Measurements from ENCODE around the gene DUT.

The DUT gene

DNA sequence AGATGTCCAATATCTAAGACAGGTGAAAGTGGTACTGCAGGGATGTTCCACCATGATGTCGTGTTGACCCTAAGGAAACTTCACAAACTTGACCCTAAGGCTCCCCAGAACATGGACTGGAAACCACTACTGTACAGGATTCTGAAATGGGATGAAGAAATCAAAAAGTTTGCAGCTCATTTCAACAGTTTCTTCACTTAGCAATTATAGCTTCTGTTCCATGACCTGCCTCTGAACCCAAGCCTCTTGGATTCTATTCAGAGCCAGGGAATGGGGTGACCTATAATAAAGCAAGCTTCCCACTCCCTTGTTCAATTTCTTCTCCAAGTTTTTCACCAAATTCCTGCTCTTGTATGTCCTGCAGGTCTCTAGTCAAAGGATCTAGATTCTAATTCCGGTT is 40.7 kb downstream of the DUT start:
- DNase-seq = no peak

DNA sequence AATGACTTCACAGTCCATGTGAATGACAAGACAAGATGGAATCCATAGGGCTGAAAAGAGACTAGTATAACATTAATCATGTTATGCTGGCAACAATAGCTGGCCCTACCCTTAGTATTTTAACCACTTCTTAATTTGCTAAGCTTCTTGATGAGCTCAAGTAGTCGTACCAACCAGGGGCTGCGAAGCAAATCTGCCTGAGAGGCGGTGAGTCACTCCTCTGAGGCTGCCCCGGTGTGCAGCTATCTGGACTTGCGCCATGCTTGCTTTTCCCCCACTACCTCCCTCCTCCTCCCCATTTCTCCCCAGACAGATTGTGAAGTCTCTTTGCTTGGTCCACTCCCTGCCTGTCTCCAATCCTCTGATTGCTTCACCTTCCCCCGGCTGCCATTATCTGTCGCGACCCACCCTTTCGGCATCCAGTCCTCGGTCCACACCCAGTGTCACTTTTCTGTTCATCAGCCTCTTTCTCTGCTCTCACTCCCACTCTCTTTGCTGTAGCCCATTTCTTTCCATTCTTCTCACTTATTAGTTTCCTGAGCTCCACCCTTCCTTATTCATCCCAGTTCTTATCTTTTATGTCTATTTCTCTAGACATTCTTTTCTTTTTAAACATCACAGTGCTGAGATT is 42.7 kb downstream of the DUT start:
- DNase-seq = no peak

DNA sequence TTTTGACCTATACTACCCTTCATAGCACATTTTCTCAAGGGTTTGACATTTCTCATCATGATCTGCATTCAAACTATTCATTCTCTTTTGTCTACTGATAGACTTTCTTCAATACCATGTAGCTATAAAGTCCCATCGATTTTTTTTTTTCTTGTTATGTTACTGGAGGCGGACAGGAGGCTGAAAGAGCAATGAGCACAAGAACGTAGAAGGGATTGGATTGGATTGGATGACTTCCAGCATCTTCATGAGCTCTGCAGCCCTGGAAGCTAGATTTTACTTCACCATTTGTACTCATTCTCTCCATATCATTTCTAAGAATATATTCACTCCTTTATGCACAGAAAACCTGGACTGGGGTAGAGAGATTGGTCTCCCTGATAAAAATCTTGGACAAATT is 43.2 kb downstream of the DUT start:
- no peak for DNase-seq

DNA sequence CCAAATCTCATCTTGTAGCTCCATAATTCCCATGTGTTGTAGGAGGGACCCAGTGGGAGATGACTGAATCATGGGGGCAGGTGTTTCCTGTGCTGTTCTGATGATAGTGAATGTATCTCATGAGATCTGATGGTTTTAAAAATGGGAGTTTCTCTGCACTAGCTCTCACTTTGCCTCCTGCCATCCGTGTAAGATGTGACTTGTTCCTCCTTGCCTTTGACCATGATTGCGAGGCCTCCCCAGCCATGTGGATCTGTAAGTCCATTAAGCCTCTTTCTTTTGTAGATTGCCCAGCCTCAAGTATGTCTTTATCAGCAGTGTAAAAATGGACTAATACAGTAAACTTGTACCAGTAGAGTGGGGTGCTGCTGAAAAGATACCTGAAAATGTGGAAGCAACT is 44.5 kb downstream of the DUT start:
- DNase-seq = no peak

DNA sequence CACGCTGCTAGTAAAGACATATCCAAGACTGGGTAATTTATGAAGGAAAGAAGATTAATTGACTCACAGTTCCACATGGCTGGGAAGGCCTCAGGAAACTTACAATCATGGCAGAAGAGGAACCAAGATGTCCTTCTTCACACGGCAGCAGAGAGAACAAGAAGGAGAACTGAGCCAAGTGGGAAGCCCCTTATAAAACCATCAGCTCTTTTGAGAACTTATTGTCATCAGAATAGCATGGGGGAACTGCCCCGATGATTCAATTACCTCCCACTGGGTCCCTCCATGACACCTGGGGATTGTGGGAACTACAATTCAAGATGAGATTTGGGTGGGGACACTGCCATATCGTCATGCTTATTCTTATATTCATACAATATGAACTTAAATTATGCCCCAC is 49.0 kb downstream of the DUT start:
- DNase-seq = no peak

DNA sequence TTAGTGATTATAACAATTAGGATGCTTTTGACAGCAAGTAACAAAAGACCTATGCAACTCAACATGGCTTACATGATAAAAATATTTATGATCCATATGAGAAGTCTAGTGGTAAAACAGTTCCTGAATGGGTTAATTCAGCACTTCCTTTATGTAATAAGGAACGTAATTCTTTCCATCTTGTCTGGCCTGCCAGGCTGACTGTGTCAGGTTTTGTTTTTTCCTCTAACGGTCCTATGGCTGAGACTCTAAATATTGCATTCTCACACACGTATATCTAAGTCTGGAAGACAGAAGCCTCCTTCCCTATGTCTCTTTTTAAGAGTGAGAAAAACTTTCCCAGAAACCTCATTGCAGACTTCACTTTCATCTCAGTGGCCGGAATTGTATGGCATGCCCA is 50.6 kb downstream of the DUT start:
- no peak for DNase-seq

DNA sequence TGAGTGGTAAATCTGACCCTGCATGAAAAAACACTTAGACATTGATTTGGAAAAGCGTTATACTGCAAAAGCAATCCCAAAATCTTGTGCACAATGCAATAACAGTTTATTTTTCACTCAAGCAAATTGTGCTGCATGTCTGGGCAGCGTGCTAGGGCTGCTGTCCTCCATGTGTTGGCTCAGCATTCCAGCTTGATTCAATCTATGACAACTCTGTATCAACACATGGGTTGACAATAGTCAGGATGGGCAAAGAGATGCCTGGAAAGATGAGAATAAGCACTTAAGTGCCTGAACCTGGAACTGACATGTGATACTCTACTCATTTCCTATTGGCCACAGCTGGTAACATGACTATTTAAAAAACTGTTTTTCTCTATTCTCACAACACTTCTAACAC is 51.8 kb downstream of the DUT start:
- DNase-seq = no peak

DNA sequence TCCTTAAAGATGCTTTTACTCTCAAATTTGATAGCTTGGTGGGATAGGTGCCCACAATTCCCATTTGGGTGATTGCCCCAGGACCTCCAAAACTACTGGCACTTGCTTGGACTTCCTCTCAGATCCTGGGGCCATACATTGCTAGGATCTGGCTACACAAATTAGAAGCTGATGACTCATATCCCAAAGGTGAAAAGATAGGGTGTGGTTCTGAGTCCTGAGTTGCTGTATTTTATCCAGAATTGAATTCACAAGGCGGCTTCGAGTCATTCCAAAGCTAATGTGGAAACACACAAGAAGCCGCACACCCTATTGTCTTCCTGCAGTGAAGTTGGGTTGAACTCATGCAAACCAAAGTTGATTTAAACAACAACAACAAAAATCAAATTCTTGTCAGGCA is 53.4 kb downstream of the DUT start:
- no peak for DNase-seq

DNA sequence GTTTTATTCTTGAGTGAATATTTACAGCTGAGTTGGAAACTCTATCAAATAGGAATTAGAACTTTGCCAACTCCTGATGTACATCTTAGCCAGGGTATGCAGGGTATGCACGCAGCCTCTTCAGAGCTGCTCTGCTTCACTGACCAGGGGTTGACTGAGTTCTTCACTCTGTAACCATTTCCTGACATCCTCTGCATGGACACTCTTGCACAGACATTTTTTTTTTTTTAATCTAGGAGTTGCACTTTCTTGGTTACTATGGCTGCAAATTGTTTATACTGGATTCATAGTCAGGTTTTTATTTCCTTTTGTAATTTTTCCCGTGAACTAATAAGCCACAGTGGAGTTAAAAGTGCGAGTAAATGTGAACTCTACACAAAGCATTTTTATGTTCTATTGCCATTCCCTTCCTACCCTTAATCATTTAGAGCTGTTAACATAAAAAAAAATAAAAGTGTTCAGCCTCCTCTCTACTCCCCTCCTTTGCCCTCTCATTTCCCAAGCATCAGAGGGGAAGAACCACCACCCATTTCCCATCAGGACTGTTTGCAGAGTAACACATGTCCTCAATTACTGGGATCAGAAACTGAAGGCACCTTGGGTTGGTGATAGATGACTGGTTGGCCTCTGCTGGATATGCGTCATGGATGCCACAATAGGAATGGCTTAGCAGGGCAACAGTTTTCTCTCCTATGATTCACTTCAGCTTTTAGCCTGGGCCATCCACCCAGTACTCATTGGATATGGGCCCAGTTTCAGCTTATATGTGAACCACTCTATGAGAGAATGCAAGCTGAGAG is 54.0 kb downstream of the DUT start:
- DNase-seq = no peak

DNA sequence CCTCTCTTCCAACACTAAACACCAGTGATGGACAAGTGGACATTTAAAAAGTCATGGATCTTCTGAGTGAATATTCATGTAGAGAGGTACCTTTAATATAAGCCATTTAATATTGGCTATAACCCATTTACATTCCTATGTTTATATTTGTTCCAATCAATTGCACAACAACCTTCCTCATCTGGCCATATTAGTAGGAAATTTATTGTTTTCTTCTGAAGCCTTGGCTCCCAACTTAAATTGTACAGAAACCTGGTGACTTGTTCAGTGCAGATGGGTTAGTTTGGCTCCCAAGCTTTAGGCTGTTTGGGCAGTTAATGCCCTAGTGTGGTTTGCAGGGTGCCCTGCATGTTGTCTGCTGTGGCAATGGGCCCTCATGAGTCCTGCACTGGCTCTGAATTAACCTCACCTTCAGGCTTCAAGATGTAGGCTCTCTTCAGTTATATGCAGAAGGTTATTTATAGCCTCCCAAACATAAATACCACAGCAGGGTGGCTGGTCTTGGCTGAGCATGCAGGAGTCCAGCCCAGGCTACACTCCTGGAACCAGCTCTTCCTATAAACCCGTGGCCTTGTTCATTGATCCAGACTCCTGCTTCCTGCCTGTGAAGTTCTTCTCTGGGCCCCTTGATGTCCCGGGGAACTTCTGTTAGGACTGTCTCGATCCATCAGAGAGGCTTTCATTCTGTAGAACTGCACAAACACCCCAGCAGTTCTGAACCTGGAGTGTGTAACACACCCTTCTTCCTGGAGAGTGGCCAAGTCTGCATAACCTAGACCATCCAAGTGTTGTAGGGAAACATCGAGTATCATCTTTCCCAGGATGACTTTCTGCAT is 57.0 kb downstream of the DUT start:
- no peak for DNase-seq

DNA sequence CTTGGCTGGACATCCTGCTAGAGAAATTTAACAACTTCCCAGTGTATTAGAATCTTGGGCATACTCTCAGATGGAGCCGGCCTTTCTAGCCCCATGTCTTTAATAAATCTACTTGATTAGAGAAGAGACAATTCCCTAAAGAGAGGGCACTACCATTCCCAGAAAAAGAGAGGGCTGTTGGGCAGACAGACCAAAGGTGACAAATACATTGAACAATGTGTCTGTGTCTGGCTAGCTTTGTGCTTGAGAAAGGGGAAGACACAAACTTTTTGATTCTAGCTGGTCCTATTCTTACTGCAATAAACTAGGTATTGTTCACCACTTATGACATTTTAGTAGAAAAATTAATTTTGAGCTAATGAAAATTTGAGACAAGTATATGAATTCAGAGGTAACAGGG is 57.7 kb downstream of the DUT start:
- DNase-seq = no peak

DNA sequence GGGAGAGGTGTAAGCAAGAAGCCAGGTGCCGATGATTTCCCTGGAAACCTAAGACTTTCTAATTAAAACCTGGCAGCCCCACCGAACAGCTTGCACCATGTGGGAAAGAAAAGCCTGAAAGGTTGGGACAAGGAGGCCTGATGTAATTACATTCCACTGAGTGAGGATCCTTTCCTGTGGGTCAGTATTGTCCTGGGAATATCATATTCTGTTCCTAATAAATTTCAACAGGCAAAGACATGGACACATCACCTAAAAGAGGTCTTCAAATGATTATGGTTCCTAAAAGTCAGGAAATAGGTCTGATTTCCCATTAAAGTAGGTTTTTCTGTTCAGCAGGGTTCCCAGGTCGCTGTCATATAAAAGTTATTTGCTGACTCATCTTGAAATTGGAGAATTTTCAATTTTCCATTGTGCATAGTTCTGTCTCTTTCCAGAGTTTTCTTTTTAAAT is 58.5 kb downstream of the DUT start:
- no peak for DNase-seq

DNA sequence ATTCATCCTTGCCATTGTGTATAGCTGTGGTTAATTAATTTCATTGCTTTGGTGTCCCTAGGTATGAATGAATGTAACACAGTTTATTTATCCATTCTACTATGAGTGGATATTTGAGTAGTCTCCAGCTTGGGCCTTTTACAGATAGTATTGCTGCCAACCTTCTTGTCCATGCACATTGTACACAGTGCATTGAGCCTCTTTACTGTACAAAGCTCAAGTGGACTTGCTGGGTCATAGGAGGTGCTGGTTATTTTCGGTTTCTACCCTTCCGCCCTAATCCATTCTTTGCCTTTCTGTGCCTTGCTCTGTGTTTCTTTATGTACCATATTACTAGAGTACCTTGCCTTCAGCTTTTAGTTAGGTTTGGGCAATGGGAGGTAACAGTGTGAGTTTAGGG is 60.7 kb downstream of the DUT start:
- no peak for DNase-seq

DNA sequence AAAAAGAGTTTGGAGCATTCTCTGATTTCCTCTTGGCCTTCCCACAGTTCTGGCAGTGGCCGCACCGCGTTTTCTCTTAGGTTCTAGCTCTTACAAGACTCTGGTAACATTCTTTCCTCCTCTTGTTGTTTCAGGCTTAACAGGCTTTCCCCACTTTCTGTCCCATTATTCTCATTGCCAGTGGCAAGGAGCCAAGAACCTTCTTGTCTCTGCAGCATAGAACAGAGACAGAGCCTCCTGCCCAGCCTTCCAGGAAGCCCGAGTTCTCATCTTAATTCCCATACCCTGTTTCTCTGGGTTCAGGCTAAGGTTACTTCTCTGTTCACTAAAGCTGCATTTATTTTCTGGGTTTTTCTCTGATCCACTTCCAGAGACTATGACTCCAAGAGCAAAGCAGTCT is 61.1 kb downstream of the DUT start:
- DNase-seq = no peak
